ENCODE data around the gene ABCA12.

DNA sequence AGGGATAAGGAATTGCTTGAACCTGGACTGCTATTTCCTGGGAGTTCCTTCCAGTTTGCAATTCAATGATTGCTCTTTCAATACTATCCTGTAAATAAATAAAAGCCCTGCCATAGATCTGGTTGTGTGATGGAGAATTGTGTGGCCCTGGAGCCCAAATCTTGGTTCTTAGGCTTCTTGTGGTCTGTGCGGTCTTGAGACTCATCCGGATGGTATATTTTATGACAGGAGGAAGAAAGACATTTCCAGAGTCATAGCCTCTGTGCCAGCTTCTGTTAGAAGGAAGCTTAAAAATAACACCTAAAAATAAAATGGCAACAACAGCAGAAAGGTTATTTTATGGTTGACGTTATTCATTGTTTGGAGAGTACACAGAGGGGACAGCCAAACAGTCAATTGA, 137.7 kb downstream of the ABCA12 start:
- no peak for TF ChIP-seq EZH2phosphoT487 (IDR thresholded peaks at IDR 0.05; ENCODE audit: low read length)
- TF ChIP-seq, protein P1, sequence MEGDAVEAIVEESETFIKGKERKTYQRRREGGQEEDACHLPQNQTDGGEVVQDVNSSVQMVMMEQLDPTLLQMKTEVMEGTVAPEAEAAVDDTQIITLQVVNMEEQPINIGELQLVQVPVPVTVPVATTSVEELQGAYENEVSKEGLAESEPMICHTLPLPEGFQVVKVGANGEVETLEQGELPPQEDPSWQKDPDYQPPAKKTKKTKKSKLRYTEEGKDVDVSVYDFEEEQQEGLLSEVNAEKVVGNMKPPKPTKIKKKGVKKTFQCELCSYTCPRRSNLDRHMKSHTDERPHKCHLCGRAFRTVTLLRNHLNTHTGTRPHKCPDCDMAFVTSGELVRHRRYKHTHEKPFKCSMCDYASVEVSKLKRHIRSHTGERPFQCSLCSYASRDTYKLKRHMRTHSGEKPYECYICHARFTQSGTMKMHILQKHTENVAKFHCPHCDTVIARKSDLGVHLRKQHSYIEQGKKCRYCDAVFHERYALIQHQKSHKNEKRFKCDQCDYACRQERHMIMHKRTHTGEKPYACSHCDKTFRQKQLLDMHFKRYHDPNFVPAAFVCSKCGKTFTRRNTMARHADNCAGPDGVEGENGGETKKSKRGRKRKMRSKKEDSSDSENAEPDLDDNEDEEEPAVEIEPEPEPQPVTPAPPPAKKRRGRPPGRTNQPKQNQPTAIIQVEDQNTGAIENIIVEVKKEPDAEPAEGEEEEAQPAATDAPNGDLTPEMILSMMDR (IDR thresholded peaks at IDR 0.05; ENCODE audit: low read length): no peak
- no peak for TF ChIP-seq EZH2 (optimal IDR thresholded peaks at IDR 0.05; ENCODE audit: low read depth, low read length)

Measured in MM.1S (cell line).